ENCODE measurements around the gene GRM4.

The GRM4 gene

GRCh38 chr6:34106421-34106820 lies 39.5 kb downstream of the GRM4 start:
- DNase-seq = no peak

- DNase-seq = no peak
These were observed 41.3 kb downstream of the GRM4 start for GRCh38 chr6:34104628-34105027.

- DNase-seq = no peak
These were observed 41.7 kb downstream of the GRM4 start for GRCh38 chr6:34104186-34104585.

DNA sequence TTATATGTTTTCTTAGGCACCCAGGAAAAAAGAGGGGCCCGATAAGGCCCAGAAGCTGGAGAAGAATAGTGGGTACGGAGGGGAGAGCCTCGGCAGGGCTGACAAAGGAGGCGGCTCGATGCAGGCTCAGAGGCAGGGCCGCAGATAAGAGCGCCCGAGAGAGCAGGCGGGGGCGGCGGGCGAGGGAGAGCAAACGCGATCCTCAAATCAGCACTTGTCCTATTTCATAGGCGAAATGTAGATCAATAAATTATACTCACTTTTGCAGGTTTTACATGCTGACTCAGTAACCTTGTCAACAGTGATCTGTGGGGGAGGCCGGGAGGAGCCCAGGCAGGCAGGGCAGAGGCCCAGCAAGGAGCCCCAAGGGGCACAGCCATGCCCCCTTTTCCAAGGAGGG lies 42.6 kb downstream of the GRM4 start:
- DNase-seq = no peak

GRCh38 chr6:34102696-34103095 lies 43.2 kb downstream of the GRM4 start:
- no peak for DNase-seq

DNA sequence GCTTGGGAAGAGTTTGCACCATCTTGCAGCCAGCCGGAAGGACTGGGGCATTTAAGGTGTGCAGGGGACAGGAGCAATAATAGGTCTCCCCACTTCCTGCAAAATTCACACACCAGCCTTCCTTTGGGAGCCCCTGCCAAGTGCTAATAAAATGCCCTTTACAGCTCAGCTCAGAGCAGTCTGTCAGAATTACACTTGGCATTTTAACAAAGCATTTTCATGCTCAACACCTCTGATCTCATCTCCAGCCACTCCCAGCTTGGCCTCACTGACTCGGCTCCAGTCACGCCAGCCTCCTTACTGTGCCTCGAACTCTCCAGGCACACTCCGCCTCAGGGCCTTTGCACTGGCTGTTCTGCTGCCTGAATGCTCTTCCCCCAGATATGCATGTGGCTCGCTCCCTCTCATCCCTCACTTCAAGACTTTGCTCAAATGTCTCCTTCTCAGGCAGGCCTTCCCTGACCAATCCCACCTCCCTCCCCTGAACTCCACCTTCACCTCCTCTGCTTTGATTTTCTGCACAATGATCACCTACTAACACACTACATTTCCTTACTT lies 43.7 kb downstream of the GRM4 start:
- no peak for DNase-seq

DNA sequence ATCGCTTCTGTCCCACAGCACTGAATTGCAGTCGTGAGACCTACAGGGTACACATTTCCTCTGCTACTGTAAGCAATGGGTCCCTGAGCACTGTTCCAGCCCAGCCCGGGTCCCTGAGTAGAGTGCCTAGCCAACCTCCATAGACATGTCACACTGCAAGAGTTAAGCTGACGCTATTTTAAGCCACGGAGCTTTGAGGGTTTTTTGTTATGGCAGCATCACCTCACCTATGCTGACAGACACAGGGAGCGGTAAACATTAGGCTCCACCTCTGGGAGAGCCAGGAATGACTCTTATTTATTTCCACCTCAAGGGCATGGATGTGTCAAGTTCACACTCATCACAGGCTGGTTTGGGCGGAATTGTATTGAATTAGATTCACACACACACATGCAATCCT lies 45.1 kb downstream of the GRM4 start:
- no peak for DNase-seq

DNA sequence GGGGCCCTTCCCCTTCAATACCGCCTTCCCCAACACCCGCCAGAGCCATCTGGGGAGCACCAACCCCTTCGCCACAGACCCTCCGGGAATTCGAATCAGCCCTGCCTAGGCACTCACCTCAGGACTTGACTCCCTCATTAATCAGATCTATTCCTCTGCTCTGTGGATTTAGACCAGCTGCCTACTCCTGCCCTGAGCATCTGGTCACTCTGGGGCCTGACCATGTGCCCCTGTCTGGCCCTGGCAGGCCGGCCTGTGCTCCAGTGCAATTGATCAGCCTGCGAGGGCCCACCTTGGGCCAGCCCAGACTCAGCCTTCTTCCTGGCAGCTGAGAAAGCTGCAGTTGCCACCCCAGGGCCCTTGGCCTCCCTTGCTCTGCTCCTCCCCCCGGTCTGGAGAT lies 46.0 kb downstream of the GRM4 start:
- DNase-seq = no peak

DNA sequence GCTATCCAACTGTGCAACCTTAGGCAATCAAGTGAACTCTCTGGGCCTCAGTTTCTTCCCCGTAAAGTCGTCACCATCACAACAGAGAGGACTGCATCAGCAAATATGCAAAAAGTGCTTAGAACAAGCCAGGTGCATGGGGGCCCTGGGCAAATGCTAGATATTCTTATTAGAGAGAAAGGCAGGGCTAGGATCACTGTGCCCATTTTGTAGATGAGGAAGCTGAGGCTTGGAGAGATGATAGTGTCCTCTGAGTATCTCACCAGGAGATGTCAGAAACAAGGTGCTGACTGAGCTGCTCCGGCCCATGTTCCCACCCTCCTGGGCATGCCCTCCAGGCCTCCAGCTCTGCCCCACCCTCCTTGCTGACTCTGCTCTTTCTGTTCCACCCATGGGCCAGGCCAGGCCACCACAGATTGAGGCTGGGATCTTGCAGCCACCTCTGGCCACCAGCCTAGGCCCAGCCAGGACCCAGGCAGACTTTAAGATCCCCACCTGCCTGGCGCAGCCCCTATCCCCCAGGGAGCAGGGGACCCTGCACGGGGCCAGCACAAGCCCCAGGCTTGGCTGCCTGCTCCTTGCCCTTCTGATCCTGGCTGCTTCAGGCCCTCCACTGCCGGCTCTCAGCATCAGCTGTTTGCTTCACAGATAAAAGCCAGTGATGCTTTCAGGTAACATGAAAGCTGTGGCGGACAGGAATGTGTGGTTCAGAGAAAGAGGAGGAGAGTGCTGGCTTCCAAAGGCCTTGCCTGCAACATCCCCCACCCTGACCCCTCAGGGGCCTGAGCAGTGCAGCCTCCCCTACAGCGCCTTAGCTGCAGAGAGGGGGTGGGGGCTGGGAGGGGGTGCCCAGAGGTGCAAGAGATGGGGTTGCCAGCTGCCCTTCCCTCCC lies 47.6 kb downstream of the GRM4 start:
- no peak for DNase-seq

GRCh38 chr6:34096814-34097213 lies 49.1 kb downstream of the GRM4 start:
- DNase-seq = no peak

DNA sequence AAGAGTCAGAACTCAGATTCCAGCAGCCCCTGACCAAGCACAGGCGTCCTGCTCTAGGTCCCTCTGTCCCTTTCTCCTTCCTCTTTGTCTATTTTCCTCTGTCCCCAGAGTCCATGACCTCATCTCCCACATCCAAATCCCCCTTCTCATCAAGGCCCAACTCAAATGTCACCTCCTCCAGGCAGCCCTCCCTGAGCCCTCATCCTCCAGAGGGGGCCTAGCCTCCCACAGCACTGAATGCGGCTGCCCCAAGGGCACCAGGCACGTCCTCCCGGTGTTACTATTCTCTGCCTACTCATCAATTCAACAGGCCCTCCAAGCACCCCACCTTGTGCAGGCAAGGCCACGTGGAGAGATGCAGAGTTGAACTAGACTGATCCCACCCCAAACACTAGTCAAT lies 49.7 kb downstream of the GRM4 start:
- no peak for DNase-seq

GRCh38 chr6:34095741-34096140 lies 50.1 kb downstream of the GRM4 start:
- no peak for DNase-seq

GRCh38 chr6:34095136-34095505 lies 50.8 kb downstream of the GRM4 start:
- DNase-seq = no peak

GRCh38 chr6:34094474-34095135 lies 51.3 kb downstream of the GRM4 start:
- DNase-seq = no peak

DNA sequence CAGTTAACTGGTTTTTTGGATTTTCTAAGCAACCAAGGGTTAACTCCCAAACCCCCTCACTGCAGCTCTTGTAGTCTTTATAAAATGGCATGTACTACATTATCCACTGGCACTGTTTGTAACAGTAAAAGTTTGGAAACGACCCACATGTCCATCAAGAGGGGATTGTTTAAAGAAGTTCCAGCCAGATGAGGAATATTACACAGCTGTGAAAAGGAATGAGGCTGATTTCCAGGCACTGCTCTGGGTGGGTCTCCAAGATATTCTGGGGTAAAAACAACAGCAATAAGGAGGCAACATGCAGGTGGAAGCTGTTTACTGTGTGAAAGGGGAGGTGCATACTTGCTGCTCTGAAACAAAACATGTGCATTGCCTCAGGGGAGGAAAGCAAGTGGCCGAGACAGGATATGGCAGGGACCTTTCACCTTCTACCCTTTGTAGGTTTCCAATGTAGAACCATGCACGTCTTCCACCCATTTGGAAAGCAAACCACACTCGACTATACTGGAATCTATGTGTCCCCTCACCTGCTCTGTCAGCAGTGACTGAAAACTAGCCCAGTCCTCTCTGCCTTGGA lies 51.9 kb downstream of the GRM4 start:
- DNase-seq = no peak

- DNase-seq = no peak
These were observed 52.7 kb downstream of the GRM4 start for GRCh38 chr6:34093206-34093605.

- DNase-seq = no peak
These were observed 53.3 kb downstream of the GRM4 start for GRCh38 chr6:34092631-34093030.

DNA sequence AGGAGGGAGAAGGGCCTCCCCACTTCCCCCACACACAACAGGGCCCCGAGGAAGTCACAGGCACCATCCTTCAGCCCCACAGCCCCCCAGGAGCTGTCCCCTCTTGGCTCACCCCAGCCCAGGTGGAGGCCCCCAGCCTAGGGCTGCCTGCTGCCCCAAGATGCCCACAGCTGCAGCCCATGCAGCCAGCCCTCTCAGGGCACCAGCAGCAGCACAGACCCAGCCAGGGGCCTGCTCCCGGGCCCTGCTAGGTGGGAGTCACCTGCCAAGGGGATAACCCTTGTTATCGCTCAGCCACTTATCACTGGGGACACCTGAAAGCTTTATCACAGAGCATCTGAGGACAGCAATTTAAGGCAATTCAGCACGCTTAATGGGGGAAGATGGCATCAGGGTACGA lies 55.0 kb downstream of the GRM4 start:
- DNase-seq = no peak

DNA sequence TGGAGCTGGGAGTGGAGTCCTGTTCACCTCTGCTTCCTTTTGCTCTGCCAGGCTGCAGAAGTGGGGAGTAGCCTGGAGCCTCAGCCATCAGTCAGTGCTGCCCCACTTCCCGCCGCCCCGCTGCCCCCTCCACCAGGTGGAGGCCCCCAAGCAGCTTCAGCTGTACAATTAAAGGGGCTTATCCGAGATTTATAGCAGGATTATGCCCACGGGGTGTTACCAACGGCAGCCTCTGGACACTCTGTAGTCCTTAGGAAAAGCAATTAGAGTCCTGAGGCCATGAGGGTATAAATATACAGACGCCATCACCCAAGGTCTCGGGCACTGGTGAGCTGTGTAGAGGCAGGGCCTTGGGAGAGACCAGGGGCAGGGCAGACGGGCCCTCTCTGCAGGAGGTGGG lies 55.4 kb downstream of the GRM4 start:
- DNase-seq = no peak

DNA sequence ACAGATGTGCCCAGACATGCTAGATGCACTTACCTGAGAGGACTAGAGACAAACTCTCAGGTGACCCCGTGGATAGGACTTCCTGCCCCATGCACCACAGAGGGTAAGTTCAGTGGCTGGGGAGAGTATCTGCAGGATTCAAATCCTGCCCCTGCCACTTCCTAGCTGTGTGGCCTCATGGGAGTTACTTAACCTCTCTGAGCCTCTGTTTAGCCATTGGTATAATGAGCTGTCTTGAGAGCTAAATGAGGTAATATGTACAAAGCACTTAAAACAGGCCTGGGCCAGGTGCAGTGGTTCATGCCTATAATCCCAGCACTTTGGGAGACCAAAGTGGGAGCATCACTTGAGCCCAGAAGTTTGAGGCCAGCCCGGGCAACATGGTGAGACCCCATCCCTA lies 59.3 kb downstream of the GRM4 start:
- no peak for DNase-seq

DNA sequence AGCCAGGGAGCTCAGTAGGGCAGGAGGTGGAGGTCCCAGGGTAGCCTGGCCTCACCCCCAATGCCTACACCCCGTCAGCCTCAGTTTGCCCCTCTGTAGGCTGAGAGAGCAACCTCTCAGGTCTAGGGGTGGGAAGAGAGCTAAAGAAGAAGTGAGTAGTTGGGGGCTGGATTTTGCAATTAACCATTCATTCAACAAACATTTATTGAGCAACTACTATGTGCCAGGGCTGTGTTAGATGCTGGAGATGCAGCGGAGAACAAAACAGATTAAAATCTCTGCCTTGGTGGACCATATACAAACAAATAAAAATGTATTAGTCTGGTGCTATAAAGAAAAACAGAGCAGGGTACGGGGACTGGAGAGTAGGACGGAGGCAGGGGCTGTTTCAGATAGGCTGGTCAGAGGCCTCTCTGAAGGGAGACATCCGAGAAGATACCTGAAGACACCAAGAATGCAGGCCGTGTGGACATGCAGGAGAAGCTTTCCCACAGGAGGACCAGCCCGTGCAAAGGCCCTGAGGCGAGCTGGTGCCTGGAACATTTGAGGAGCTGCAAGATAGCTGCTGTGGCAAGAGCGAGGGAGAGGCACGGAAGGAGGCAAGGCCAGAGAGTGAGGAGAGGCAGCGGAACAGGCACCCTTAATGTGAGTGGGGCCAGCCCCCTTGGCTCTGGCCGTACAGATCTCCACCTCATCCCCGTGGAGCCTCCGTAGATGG lies 60.3 kb downstream of the GRM4 start:
- DNase-seq = no peak

DNA sequence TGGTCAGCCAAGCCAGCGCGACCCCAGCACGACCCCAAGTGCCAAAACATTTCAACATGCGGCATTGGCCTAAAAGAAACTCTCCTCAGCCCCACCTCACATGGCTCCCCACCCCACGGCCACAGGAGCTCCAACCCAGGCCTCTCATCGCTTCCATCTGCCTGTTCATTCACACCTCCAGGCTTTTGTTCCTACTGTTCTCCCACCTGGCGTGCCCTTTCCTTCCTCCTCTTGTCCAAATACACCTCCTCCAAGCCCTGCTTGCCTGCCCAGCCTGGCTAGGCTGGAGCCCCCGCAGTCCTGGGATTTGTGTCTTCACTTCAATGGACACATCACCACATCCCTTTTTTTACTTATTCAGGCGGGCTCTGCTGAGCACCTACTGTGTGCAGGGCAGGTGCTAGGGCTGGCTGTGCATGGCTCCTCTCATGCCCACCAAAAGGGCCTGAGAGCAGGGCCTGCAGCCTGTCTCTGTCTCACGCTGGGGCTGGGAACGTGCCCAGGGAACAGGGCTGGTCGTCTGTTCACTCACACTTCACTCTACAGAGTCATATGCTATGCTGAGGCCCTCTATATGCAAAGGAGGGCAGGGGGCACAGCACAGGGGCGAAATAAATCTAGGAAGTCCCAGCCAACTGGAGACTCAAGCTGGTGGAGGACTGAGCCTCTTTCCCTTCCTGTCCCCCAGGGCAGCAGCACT lies 61.1 kb downstream of the GRM4 start:
- no peak for DNase-seq
